H1 (cell line): ENCODE results near the gene PARD3. TPM values are rescaled to one million over a fixed set of nuclear protein-coding genes. Genes with fewer than 3 reads are reported as not detected.

Experiments used
- CHD7 ChIP-seq: fragments of 300-600 bp; sonication (generic); IDR thresholded peaks from 2 replicates; pipeline ENCODE4 v1.7.1; 2012; ENCODE audit warnings: low read length, moderate library complexity, mild to moderate bottlenecking, inconsistent platforms; ENCODE audit not compliant: insufficient replicate concordance
- GTF2F1 ChIP-seq: IDR thresholded peaks from 2 replicates; pipeline ENCODE4 v1.6.1; 2012; ENCODE audit warnings: low read depth, low read length, improper control_type of control experiment, borderline replicate concordance
- polyA plus RNA-seq, 7 experiments: library from polyadenylated mRNA; depleted of rRNA in 3 of 7; stranded (reverse) in 5 of 7; unstranded in 2 of 7; fragments of >200 nt in 5 of 7; fragments of 200-250 nt in 2 of 7; gene quantifications; 1 replicate in 5 of 7; 2 replicates in 1 of 7; 4 replicates in 1 of 7; pipeline versions ENCODE4 v1.2.1 to v1.2.3, GENCODE V29; 2011 to 2013; ENCODE audit warnings: missing spikeins in 2 of 7, mixed read lengths in 2 of 7
- total RNA-seq: library from RNA; stranded (reverse); fragmentation: NEBNext Ultra II Directional; extraction: Animal tissue kit (Norgen Biotek cat#: 25700); gene quantifications from 2 replicates; pipeline ENCODE4 v1.2.1, GENCODE V29; 2021

Gene PARD3
- total and polyA plus RNA-seq, 2 of the 8 experiments (the other 6 are each of a cell fraction or from before 2014, with no cell fraction given): 19.7 to 49.1 TPM

GRCh38 chr10:34719328-34719727 lies 95.8 kb downstream of the PARD3 start (continued):
- TF ChIP-seq CHD7 (no peak), GTF2F1 (no peak)
